Fibroblast of villous mesenchyme (primary cell): ENCODE measurements around the gene CUEDC1. TPM values are rescaled to one million over a fixed set of nuclear protein-coding genes. Genes with fewer than 3 reads are reported as not detected.
A peak's percentile ranks its signal among the peaks of the same experiment; 100 is the strongest.
"Not testable (repeated sequence)": the region's sequence is repeated elsewhere in the genome, so short reads cannot be mapped to it uniquely, and the experiment has no call there.

Experiments
- DNase-seq: peaks from one replicate; pipeline ENCODE4 v3.0.0-alpha.2; 2010; ENCODE audit warnings: low read depth
- H3K4me3 ChIP-seq: 2 replicates; pipeline ENCODE4 v1.5.1; 2011; ENCODE audit warnings: low read depth, mild to moderate bottlenecking, low read length
- total RNA-seq: library from RNA; depleted of rRNA; stranded (reverse); fragments of >200 nt; gene quantifications from 2 replicates; pipeline ENCODE4 v1.2.3, GENCODE V29; 2012
- TF ChIP-seq, protein P1 (sequence below): IDR thresholded peaks from 2 replicates; pipeline ENCODE4 v1.5.1; 2012; ENCODE audit warnings: low read depth, mild to moderate bottlenecking, low read length; ENCODE audit not compliant: insufficient read depth

Gene CUEDC1
- total RNA-seq, 1 donor, result 21.6 TPM

GRCh38 chr17:57852092-57852954, 102.9 kb downstream of the CUEDC1 start:
- no peak for DNase-seq
- no peak overlapping the region for H3K4me3 ChIP-seq
- TF ChIP-seq, protein P1, sequence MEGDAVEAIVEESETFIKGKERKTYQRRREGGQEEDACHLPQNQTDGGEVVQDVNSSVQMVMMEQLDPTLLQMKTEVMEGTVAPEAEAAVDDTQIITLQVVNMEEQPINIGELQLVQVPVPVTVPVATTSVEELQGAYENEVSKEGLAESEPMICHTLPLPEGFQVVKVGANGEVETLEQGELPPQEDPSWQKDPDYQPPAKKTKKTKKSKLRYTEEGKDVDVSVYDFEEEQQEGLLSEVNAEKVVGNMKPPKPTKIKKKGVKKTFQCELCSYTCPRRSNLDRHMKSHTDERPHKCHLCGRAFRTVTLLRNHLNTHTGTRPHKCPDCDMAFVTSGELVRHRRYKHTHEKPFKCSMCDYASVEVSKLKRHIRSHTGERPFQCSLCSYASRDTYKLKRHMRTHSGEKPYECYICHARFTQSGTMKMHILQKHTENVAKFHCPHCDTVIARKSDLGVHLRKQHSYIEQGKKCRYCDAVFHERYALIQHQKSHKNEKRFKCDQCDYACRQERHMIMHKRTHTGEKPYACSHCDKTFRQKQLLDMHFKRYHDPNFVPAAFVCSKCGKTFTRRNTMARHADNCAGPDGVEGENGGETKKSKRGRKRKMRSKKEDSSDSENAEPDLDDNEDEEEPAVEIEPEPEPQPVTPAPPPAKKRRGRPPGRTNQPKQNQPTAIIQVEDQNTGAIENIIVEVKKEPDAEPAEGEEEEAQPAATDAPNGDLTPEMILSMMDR, result no peak

- DNase-seq, result peak; percentile 99
- TF ChIP-seq, protein P1, result no peak
These were observed 105.1 kb downstream of the CUEDC1 start, which contains the start of gene MRPS23 for GRCh38 chr17:57849874-57850754. TSS of gene MRPS23 (minus strand) at chr17:57850044. CDS start at chr17:57850010, 34 bp downstream.

GRCh38 chr17:57849163-57849873, 105.9 kb downstream of the CUEDC1 start:
- no peak for DNase-seq
- TF ChIP-seq, protein P1, result no peak

More at GRCh38 chr17:57849874-57850754, 105.1 kb downstream of the CUEDC1 start, which contains the start of gene MRPS23:
- H3K4me3 ChIP-seq, result peak within 1 kb of the TSS; percentile 97

GRCh38 chr17:57846056-57846945, 108.9 kb downstream of the CUEDC1 start:
- not testable (repeated sequence) for DNase-seq, H3K4me3 ChIP-seq

More at GRCh38 chr17:57849163-57849873, 105.9 kb downstream of the CUEDC1 start:
- peak overlapping the region; percentile 97 for H3K4me3 ChIP-seq

DNA sequence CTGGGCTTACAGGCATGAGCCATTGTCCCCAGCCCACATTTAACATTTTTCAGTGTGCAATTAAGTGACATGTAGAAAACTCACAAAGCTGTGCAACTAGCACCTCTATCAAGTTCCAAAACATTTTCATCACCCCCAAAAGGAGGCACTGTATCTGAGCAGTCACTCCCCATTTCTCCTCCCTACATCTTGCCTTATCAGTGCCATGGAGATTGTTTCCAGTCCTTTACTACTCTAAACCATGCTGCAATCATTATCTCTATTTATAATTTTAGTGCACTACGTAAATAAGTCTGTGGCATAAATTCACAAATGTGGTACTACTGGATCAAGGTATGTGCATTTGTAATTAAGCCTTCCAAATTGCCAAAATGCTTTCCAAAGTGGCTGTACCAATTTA, 112.9 kb downstream of the CUEDC1 start:
- DNase-seq, result no peak
- TF ChIP-seq, protein P1, result no peak
- H3K4me3 ChIP-seq, result no peak overlapping the region

GRCh38 chr17:57839571-57839923, 115.7 kb downstream of the CUEDC1 start:
- no peak for DNase-seq
- H3K4me3 ChIP-seq, result no peak overlapping the region
- TF ChIP-seq, protein P1, result no peak
